ENCODE data around the gene RANBP1.

The RANBP1 gene

GRCh38 chr22:20164863-20165262 is 49.0 kb downstream of the RANBP1 start:
- no peak for DNase-seq (ENCODE audit: low read depth)
- no peak for TF ChIP-seq CTCF (IDR thresholded peaks at IDR 0.05; ENCODE audit: low read length, missing control alignments)

GRCh38 chr22:20165421-20165820 is 49.5 kb downstream of the RANBP1 start:
- TF ChIP-seq CTCF (IDR thresholded peaks at IDR 0.05; ENCODE audit: low read length, missing control alignments): no peak
- no peak overlapping the region for H3K4me3 ChIP-seq (replicated peaks; ENCODE audit: low read depth, low read length)
- DNase-seq (ENCODE audit: low read depth): no peak

More at GRCh38 chr22:20164863-20165262, 49.0 kb downstream of the RANBP1 start:
- H3K4me3 ChIP-seq (replicated peaks; ENCODE audit: low read depth, low read length): no peak overlapping the region

GRCh38 chr22:20165913-20166312 is 50.0 kb downstream of the RANBP1 start:
- no peak for TF ChIP-seq CTCF (IDR thresholded peaks at IDR 0.05; ENCODE audit: low read length, missing control alignments)
- no peak for DNase-seq (ENCODE audit: low read depth)
- no peak overlapping the region for H3K4me3 ChIP-seq (replicated peaks; ENCODE audit: low read depth, low read length)

GRCh38 chr22:20166703-20167102 is 50.8 kb downstream of the RANBP1 start:
- no peak for DNase-seq (ENCODE audit: low read depth)
- no peak for TF ChIP-seq CTCF (IDR thresholded peaks at IDR 0.05; ENCODE audit: low read length, missing control alignments)
- H3K4me3 ChIP-seq (replicated peaks; ENCODE audit: low read depth, low read length): no peak overlapping the region

- DNase-seq (ENCODE audit: low read depth): no peak
- no peak overlapping the region for H3K4me3 ChIP-seq (replicated peaks; ENCODE audit: low read depth, low read length)
- TF ChIP-seq CTCF (IDR thresholded peaks at IDR 0.05; ENCODE audit: low read length, missing control alignments): no peak
Observed at GRCh38 chr22:20167643-20168322, 51.9 kb downstream of the RANBP1 start.

- DNase-seq (ENCODE audit: low read depth): no peak
Observed at GRCh38 chr22:20169253-20169822, 53.4 kb downstream of the RANBP1 start.

More at GRCh38 chr22:20169253-20169822, 53.4 kb downstream of the RANBP1 start:
- H3K4me3 ChIP-seq (replicated peaks; ENCODE audit: low read depth, low read length): no peak overlapping the region
- TF ChIP-seq CTCF (IDR thresholded peaks at IDR 0.05; ENCODE audit: low read length, missing control alignments): no peak

All from fibroblast of pulmonary artery (primary cell).